ENCODE results near the gene APCDD1. TPM values are rescaled to one million over a fixed set of nuclear protein-coding genes. Genes with fewer than 3 reads are reported as not detected.

The APCDD1 gene
- total RNA-seq, 1 donor from 2014 or later: 110 TPM

DNA sequence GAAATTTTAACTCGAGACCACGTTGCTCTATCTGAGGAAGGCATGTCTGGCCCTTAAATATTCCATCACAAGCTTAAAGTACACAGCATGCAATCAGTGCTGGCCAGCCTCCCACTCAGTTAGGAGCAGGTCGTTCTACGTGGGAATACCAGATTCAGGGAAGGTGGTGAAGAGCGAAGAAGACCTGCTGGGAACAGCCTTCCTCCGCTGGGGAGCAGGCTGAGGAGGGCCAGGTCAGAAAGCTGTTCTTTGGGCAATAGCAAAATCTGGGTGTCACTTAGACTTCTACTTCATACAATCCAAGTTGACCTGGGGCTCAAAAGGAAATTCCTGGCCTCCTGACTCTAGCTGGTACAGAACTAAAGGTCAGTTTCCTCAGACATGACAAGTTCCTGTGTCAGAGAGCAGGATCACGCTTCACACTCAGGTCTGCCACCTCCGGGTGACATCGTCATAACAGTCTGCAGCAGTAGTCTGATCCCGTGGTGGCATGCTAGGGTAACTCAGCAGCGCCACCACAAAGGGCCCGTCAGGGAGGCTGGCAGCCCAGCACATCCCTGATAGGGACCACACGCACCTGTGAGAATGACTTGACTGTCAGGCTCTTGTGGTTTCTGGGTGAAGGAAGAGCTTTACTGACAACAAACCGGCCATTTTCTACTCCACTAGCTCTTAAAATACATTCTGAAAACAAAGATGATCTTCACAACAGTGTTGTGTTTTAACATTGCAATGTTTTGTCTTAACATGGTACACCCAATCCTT lies 36.1 kb downstream of the APCDD1 start:
- H3K27ac Mint-ChIP-seq: no peak overlapping the region
- no peak for TF ChIP-seq CTCF (conservative IDR thresholded peaks at IDR 0.05)
- peaks cover 7% of the 10 kb centered on the region for H3K4me1 Mint-ChIP-seq (ENCODE audit: unreplicated experiment)
- no peak for DNase-seq (ENCODE audit: extremely low spot score, unreplicated experiment)
- H3K4me3 Mint-ChIP-seq: no peak overlapping the region
- peaks cover 4% of the 10 kb centered on the region for H3K9me3 Mint-ChIP-seq
- H3K36me3 Mint-ChIP-seq: peaks cover 19% of the 10 kb centered on the region
- no peaks in the 10 kb centered on the region for H3K27me3 Mint-ChIP-seq

DNA sequence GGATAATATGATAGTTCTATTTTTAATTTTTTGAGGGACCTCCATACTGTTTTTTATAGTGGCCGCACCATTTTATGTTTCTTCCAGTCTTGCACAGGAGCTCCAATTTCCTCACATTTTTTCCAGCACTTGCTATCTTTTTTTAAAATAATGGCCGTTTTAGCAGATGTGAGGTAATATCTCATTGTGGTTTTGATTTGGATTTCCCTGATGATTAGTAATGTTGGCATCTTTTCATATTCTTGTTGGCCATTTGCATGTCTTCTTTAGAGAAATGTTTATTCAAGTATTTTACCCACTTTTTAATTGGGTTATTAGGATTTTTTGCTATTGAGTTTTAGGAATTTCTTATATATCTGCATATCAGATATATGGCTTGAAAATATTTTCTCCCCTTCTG lies 41.5 kb downstream of the APCDD1 start:
- TF ChIP-seq CTCF (conservative IDR thresholded peaks at IDR 0.05): no peak
- H3K27me3 Mint-ChIP-seq: no peaks in the 10 kb centered on the region
- peaks cover 16% of the 10 kb centered on the region for H3K4me1 Mint-ChIP-seq (ENCODE audit: unreplicated experiment)
- peaks cover 4% of the 10 kb centered on the region for H3K9me3 Mint-ChIP-seq
- DNase-seq (ENCODE audit: extremely low spot score, unreplicated experiment): no peak
- H3K4me3 Mint-ChIP-seq: no peak overlapping the region
- H3K36me3 Mint-ChIP-seq: no peaks in the 10 kb centered on the region
- no peak overlapping the region for H3K27ac Mint-ChIP-seq

DNA sequence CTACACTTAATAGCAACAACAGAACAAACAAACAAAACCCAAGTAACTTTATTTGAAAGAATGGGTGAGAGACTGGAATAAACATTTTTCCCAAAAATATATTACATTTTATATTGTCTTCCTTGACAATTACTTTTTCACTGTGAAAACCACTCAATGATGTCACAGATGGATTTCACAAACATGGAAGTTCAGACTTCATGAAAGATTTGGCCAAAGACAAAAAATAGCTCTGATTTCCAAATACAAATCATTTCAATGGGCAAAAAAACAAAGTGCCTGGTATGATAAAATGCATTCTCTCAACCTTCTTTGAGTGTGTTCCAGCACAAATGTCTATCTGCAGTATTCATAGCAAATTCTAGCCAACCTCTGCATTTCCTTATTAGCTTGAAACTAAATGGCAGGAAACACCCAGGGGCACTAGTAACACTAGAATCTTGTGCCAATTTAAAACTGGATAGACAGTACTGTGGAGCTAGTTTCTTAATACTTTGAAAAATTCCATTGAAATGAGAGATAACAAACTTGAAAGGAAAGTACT lies 42.8 kb downstream of the APCDD1 start:
- no peaks in the 10 kb centered on the region for H3K36me3 Mint-ChIP-seq
- no peak overlapping the region for H3K4me3 Mint-ChIP-seq
- no peak for TF ChIP-seq CTCF (conservative IDR thresholded peaks at IDR 0.05)
- no peak for DNase-seq (ENCODE audit: extremely low spot score, unreplicated experiment)
- peaks cover 16% of the 10 kb centered on the region for H3K4me1 Mint-ChIP-seq (ENCODE audit: unreplicated experiment)
- H3K27me3 Mint-ChIP-seq: no peaks in the 10 kb centered on the region
- peaks cover 4% of the 10 kb centered on the region for H3K9me3 Mint-ChIP-seq
- H3K27ac Mint-ChIP-seq: no peak overlapping the region

DNA sequence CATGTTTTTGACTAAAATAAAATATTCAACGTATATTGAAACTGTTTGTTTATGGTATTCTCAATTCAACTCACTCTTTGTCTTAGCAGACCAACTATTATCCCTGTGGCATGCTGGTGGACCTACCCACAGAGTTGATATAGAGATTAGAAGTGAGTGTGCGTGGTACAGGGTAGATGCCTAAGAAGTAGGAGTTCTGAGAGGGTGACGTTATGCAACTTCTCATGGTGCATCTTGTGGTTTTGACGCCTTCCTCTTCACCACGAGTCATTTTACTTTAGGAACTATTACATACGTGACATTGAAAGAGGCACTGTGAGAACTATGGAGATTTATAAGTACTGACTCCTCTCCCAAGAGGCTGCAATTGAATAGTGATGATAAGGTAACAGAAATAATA lies 44.8 kb downstream of the APCDD1 start:
- no peak for DNase-seq (ENCODE audit: extremely low spot score, unreplicated experiment)
- no peaks in the 10 kb centered on the region for H3K9me3 Mint-ChIP-seq
- H3K27me3 Mint-ChIP-seq: no peaks in the 10 kb centered on the region
- H3K4me3 Mint-ChIP-seq: no peak overlapping the region
- no peak for TF ChIP-seq CTCF (conservative IDR thresholded peaks at IDR 0.05)
- H3K27ac Mint-ChIP-seq: no peak overlapping the region
- H3K36me3 Mint-ChIP-seq: no peaks in the 10 kb centered on the region
- peaks cover 8% of the 10 kb centered on the region for H3K4me1 Mint-ChIP-seq (ENCODE audit: unreplicated experiment)

DNA sequence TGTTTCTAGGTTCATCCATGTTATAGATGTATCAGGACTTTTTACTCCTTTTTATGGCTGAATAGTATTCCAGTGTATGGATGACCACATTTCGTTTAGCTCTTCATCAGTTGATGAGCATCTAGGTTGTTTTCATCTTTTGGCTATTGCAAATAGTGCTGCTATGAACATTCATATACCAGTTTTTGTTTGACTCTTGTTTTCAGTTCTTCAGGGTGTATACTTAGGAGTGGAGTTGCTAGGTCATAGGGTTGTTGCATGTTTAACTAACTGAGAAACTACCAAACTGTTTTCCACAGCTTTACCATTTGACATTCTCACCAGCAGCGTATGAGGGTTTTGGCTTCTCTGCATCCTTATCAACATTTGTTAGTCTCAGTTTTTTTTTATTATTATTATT lies 45.6 kb downstream of the APCDD1 start:
- Mint-ChIP-seq H3K27ac (no peak overlapping the region), H3K4me1 (ENCODE audit: unreplicated experiment) (peaks cover 8% of the 10 kb centered on the region), H3K36me3 (no peaks in the 10 kb centered on the region), H3K9me3 (no peaks in the 10 kb centered on the region), H3K4me3 (no peak overlapping the region), H3K27me3 (no peaks in the 10 kb centered on the region)
- no peak for TF ChIP-seq CTCF (conservative IDR thresholded peaks at IDR 0.05)
- no peak for DNase-seq (ENCODE audit: extremely low spot score, unreplicated experiment)

All from type B pancreatic cell (in vitro differentiated cells).